GM18951 (cell line): ENCODE data around the gene RSPO4.

ENCODE experiments used
- POLR2A ChIP-seq: IDR thresholded peaks from 4 replicates; pipeline ENCODE4 v1.6.1; 2011; ENCODE audit warnings: mild to moderate bottlenecking; ENCODE audit not compliant: insufficient read length, insufficient read depth; ENCODE audit errors: extremely low read depth
- in situ Hi-C: fragments of 300-500 bp; cut with MboI; formaldehyde crosslinking; loops from one replicate; pipeline ENCODE4 v1.12.0; 2022; ENCODE audit warnings: low sequenced_read_pairs, mixed read lengths, inconsistent platforms; ENCODE audit not compliant: unreplicated experiment

Gene RSPO4

DNA sequence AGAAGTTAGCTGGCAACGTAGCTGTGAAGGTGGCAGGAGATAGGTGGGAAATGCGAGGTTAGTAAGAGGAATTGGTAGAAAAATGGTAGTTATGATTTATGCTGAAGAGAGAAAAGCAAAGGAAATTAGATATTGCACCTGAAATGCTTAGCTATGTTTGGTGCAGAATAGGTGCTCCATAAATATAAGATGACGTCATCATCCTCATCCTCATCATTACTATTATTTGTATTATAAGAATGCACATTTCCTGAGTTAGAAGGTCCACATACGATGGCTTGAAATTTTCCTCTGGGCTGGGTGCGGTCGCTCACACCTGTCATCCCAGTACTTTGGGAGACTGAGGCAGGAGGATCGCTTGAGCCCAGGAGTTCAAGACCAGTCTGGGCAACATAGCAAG lies 46.5 kb downstream of the RSPO4 start:
- TF ChIP-seq POLR2A = no peak
- in situ Hi-C loops = loop anchor here (5.0 kb wide), 1 partner anchor 138 kb away; no protein-coding TSS in a partner anchor

DNA sequence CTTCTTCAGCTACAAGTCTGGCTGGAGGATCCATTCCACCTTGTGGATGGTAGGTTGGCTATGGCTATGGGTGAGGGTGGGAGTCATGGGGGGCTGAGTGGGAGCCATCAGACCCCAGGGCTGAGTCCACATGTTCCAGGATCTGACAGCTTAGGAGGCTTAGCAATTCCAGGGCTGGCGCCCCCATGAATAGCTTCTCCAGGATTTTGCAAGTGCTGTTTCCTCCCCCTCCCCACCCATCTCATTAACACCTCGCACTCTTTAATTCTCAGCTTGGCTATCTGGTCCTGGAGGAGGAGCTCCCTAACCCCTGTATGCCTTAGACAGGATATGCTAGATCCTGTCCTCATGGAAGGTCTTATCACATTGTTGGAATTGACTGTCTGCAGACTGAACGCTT lies 47.0 kb downstream of the RSPO4 start:
- TF ChIP-seq POLR2A = no peak
- in situ Hi-C loops = loop anchor here (5.0 kb wide), 1 partner anchor 138 kb away; no protein-coding TSS in a partner anchor

DNA sequence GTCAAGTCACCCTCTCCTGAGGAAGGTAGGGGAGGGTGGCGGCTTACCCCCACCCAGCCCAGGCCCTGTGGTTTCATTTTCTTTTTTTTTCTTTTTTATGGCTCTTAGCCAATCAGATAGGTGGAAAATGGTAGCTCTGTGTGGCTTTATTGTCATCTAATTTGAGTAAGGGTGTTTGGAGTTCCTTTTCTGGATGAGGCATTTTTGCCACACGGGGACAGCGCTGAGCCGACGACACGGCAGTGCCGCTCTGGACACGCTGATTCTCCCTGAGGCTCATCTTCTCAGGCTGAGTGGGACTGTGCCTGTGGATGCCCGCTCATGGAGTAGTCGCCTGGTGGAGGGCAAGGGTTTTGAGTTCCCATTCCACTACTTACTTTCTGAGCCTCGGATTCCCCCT lies 48.4 kb downstream of the RSPO4 start:
- in situ Hi-C loops = no loop called here
- TF ChIP-seq POLR2A = no peak

DNA sequence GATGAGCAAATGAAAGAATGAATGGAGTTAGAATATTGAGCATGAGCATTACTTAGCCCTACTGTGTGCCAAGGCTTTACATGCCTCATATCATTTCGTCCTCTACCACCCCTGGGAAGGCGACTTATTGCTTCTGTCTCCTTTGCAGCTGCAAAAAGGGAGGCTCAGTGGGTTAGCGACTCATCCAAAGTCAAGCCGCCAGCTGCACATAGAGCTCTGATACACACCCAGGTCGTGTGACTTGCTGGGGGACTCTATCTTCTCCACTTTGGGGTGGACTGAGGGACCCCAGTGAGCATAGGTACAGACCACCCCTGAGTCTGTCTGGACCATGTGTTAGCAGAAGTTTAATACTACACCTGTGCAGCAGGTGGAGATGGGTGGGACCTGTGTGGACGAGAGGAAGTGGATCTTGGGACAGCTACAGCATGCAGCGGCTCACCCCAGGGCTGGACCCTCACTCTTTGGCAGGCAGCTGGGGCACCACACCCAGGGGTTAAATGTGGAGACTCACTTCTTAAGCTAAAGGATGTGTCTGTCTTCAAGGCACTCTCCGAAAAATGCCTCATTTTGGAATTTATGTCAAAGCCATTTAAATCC lies 49.8 kb downstream of the RSPO4 start:
- in situ Hi-C loops = no loop called here
- no peak for TF ChIP-seq POLR2A

DNA sequence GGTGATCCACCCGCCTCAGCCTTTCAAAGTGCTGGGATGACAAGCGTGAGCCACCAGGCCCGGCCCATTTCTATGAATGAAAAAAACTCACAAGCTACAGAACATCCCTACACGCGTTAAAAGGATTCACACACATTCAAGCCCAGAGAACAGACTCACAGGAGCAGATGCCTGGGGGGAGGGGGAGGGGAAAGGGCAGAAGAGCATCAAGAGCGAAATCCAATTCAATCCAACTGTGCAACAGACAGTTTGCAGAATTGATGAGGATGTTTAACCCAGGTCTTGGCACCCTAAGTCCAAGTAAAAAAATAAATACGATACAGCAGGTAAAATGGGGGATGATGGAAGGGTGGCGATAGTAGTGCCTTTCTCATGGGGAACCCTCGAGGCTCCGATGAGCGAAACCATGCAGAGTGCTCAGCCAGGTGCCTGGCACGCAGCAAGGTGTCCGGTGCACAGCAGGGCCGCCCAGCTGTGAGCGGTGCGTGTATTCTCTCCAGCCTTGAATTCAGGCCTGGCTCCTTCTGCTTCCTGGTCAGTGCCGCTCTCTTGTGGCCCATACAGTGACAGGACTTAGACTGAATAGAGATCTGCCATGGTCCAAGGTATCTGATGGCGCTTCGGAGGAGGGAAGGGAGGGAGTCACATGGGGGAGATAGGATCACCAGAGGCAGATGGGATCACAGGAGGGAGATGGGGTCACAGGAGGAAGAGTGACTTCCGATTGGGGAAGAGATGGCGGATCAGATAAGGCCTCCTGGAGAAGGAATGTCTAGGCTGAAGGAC lies 50.5 kb downstream of the RSPO4 start:
- in situ Hi-C loops = no loop called here
- no peak for TF ChIP-seq POLR2A

DNA sequence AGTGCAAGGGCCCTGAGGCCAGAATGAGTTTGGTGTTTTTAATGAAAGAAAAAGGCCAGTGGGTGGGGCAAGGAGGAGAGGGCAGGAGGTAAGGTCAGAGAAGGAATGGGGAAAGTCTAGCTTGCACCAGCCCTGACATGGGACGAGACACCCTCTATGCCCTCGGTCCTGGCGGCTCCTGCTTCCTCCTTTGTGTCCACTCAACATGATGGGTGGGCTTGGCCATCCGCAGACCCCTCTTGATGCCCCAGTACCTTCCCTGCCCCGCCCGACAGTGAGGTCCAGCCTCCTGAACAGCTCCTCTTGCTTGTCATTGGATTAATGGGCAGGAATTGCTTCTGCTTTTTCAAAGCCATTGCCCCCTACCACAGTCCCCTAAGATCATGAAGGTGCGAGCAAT lies 52.4 kb downstream of the RSPO4 start:
- in situ Hi-C loops = no loop called here
- no peak for TF ChIP-seq POLR2A

DNA sequence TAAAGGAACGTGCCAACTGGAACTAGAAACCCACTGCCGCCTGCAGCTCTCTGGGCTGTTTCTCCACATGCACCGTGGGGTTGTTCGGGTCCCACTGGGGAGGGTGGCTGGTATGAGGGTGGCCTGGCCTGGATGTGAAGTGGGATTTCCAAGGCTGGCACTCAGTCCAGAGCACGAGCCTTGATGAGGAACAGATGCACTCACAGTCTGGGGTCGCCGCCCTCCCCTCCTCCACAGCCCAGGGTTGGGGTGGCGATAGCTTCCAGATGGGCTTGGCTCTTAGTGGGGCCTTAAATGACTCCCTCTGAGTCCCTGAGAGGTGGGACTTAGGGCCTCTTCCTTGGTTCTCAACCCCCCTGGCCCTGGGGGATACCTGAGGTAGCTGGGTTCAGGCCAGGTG lies 55.3 kb downstream of the RSPO4 start:
- in situ Hi-C loops = no loop called here
- TF ChIP-seq POLR2A = no peak

DNA sequence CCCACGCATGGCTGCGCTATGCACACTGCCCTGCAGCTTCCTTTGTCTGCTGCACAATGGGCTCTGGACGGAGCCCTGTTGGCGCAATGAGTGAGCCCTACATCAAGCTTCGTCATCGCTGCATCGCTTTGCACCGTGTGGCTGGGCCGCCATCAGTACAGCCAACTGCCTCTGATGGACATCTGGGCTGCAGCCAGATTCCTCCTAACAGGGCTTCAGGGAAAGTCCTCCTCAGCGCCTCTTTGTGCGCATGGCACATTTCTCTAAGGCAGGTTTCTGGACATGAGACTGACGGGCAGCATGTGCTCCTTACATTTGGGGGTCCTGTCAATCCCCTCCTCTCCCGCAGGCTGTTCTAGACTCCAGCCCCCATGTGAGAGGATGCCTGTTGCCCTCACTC lies 56.3 kb downstream of the RSPO4 start:
- TF ChIP-seq POLR2A = no peak
- in situ Hi-C loops = no loop called here

DNA sequence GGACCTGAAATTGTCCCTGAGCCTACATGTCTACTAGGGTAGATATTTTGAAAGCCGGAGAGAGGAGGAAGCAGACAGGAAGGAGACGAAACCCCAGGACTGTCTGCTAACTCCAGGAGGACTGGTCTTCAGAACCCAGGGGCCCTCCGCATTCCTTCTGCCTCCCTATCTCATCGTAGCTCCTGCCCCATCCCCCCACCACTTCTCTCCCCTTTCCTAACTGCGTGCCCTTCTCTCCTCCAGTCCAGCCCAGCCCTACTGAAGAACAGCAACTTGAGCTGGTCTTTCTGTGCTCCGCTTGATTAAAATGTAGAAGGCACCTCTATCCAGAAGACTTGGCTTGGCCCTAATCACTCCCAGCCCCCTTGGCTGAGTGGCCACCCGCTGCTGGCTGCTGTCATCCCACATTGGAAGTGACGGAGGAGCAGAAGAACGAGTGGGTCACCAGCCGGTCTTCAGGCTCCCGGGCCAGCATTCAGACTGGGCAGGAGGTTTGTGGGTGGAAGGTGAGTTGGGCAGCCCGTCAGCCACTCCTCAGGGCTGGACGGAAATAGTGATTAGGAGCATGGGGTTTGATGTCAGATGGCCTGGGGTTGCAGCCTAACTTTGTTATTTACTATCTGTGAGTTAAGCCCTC lies 57.2 kb downstream of the RSPO4 start:
- in situ Hi-C loops = no loop called here
- no peak for TF ChIP-seq POLR2A

DNA sequence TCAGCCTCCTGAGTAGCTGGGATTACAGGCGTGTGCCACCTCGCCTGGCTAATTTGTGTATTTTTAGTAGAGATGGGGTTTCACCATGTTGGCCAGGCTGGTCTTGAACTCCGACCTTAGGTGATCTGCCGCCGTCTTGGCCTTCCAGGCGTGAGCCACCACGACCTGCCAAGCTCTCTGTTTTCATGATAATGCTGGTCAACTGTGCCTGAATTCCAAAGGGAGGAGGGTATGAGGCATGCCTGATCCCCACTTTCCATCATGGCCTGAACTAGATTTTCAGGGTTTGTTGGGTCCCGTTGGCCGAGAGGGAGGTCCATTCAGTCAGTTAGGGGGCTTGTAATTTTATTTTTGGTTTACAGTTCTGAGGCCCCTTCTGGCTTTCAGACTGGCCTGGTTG lies 58.0 kb downstream of the RSPO4 start:
- in situ Hi-C loops = no loop called here
- no peak for TF ChIP-seq POLR2A

DNA sequence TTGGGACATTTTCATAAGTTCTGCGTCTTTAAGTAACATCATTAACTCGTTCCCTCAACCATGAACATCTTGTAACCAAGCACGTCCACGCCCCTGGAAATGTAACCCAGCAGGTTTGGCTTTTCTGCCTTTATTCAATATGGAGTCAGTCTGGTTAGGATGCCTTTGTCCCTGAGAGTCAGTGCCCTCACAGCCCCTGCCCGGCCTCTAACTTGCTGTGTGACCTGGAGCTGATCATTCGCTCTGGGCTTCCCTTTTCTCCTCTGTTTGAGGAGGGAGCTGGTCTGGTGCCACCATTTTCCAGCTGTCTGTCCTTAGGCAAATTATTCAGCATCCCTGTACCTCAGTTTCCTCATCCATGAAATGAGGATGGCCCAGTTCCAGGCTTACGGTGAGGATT lies 59.5 kb downstream of the RSPO4 start:
- TF ChIP-seq POLR2A = no peak
- in situ Hi-C loops = no loop called here

DNA sequence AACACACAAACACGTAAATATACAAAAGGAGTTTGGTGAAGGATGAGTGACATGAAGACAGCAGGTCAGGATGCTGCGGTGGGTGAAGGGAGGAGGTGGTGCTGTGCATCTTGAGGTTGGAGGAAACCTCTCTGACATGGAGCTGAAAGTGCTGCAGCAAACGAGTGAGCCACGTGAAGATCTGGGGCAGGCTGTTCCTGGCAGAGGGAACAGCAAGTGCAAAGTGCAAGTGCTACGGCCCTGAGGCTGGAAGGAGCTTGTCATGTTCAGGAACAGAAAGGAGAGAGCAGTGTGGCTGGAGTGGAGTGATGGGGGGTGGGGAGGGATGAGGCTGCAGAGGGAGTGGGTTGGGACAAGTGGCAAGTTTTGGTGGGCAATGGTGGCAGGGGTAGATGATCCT lies 61.2 kb downstream of the RSPO4 start:
- TF ChIP-seq POLR2A = no peak
- in situ Hi-C loops = no loop called here

DNA sequence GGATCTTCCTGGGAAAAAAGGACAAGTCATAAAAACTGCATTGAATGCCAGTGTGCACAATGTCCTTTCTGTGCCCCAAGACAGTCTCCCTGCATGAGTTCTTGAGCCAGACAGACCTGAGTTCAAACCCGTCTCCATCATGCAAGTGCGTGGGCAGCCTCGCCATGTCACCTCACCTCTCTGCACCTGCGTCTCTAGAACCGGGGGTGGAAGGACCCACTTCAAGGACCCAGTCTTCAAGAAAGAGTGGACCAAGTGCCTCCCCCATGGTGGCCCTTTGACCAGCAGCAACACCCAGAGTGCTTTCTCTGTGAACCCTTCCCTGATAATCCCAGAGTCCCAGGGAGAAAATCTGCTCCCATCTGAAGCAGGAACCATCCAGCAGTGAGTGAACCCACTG lies 62.5 kb downstream of the RSPO4 start:
- in situ Hi-C loops = no loop called here
- TF ChIP-seq POLR2A = no peak
